B cell (primary cell): ENCODE measurements around the gene WDR41.
"Not testable (repeated sequence)": the region's sequence is repeated elsewhere in the genome, so short reads cannot be mapped to it uniquely, and the experiment has no call there.

ENCODE experiments used
- EZH2 ChIP-seq: IDR thresholded peaks from 2 replicates; pipeline ENCODE4 v1.6.1; 2012; ENCODE audit warnings: borderline replicate concordance, low read depth, mild to moderate bottlenecking, moderate library complexity, low read length; ENCODE audit not compliant: insufficient read depth, poor library complexity, severe bottlenecking
- TF ChIP-seq, protein P1 (sequence below): fragments of 200-600 bp; IDR thresholded peaks from one replicate; pipeline ENCODE4 v1.8.0; 2022; ENCODE audit warnings: antibody characterized with exemption, mild to moderate bottlenecking

DNA sequence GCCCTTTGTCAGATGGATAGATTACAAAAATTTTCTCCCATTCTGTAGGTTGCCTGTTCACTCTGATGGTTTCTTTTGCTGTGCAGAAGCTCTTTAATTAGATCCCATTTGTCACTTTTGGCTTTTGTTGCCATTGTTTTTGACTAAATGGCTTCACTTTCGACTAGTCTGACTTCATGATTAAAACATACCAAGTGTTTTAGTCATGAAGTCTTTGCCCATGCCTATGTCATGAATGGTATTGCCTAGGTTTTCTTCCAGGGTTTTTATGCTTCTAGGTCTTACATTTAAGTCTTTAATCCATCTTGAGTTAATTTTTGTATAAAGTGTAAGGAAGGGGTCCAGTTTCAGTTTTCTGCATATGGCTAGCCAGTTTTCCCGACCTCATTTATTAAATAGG is 108.8 kb downstream of the WDR41 start:
- TF ChIP-seq, protein P1, sequence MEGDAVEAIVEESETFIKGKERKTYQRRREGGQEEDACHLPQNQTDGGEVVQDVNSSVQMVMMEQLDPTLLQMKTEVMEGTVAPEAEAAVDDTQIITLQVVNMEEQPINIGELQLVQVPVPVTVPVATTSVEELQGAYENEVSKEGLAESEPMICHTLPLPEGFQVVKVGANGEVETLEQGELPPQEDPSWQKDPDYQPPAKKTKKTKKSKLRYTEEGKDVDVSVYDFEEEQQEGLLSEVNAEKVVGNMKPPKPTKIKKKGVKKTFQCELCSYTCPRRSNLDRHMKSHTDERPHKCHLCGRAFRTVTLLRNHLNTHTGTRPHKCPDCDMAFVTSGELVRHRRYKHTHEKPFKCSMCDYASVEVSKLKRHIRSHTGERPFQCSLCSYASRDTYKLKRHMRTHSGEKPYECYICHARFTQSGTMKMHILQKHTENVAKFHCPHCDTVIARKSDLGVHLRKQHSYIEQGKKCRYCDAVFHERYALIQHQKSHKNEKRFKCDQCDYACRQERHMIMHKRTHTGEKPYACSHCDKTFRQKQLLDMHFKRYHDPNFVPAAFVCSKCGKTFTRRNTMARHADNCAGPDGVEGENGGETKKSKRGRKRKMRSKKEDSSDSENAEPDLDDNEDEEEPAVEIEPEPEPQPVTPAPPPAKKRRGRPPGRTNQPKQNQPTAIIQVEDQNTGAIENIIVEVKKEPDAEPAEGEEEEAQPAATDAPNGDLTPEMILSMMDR = not testable (repeated sequence)
- TF ChIP-seq EZH2 = not testable (repeated sequence)
